Nephron (organoid): ENCODE results near the gene SLC5A4.

Experiments used
- H3K27ac Mint-ChIP-seq, 3 experiments: 2 replicates each; pipeline ENCODE4 v1.8.0; 2020; ENCODE audit warnings: mixed read lengths in 3 of 3, mild to moderate bottlenecking in 2 of 3, moderate library complexity in 1 of 3
- H3K27me3 Mint-ChIP-seq: 2 replicates; pipeline ENCODE4 v1.8.0; 2021; ENCODE audit warnings: low read depth, mild to moderate bottlenecking, moderate library complexity, mixed read lengths
- H3K36me3 Mint-ChIP-seq: 2 replicates; pipeline ENCODE4 v1.8.0; 2020; ENCODE audit warnings: low read depth, mixed read lengths
- H3K4me1 Mint-ChIP-seq: 2 replicates; pipeline ENCODE4 v1.8.0; 2020; ENCODE audit warnings: mixed read lengths
- H3K4me3 Mint-ChIP-seq, 3 experiments: 2 replicates each; pipeline ENCODE4 v1.8.0; 2020; ENCODE audit warnings: mild to moderate bottlenecking in 3 of 3, mixed read lengths in 3 of 3, moderate library complexity in 2 of 3
- H3K9me3 Mint-ChIP-seq: 2 replicates; pipeline ENCODE4 v1.8.0; 2020; ENCODE audit warnings: mixed read lengths
- TF ChIP-seq, protein P1 (sequence below), 3 experiments: fragments of 200-600 bp; sonication (generic); IDR thresholded peaks; one replicate each; pipeline ENCODE4 v1.5.0; 2021; ENCODE audit warnings: antibody characterized with exemption in 3 of 3; ENCODE audit not compliant: unreplicated experiment in 3 of 3

SLC5A4 gene

DNA sequence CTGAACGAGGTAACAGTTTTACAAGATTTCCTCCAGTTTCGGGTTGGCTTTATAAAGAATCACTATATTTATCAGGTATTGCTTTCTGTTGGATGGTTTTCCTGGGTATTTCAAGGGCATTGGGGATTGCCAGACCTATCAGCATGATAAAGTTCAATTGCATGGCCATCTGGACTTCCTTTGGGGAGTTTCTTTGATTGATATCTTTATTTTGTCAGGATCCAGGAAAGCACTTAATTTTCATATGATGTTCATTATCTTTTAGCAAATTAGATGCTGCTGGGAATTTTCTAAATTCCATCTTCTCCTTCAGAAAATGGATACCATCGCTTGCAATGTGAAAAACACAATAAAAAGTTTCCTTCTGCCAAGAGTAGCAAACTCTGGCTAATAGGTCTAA is 71.5 kb downstream of the SLC5A4 start:
- Mint-ChIP-seq H3K4me1 (no peaks in the 10 kb centered on the region), H3K27me3 (peaks cover 25% of the 10 kb centered on the region), H3K4me3 (no peak overlapping the region), H3K27ac (no peak overlapping the region), H3K9me3 (no peaks in the 10 kb centered on the region), H3K36me3 (no peaks in the 10 kb centered on the region)
- TF ChIP-seq, protein P1, sequence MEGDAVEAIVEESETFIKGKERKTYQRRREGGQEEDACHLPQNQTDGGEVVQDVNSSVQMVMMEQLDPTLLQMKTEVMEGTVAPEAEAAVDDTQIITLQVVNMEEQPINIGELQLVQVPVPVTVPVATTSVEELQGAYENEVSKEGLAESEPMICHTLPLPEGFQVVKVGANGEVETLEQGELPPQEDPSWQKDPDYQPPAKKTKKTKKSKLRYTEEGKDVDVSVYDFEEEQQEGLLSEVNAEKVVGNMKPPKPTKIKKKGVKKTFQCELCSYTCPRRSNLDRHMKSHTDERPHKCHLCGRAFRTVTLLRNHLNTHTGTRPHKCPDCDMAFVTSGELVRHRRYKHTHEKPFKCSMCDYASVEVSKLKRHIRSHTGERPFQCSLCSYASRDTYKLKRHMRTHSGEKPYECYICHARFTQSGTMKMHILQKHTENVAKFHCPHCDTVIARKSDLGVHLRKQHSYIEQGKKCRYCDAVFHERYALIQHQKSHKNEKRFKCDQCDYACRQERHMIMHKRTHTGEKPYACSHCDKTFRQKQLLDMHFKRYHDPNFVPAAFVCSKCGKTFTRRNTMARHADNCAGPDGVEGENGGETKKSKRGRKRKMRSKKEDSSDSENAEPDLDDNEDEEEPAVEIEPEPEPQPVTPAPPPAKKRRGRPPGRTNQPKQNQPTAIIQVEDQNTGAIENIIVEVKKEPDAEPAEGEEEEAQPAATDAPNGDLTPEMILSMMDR (IDR thresholded peaks at IDR 0.05; ENCODE audit: unreplicated experiment in 3 of 3), result no peak

DNA sequence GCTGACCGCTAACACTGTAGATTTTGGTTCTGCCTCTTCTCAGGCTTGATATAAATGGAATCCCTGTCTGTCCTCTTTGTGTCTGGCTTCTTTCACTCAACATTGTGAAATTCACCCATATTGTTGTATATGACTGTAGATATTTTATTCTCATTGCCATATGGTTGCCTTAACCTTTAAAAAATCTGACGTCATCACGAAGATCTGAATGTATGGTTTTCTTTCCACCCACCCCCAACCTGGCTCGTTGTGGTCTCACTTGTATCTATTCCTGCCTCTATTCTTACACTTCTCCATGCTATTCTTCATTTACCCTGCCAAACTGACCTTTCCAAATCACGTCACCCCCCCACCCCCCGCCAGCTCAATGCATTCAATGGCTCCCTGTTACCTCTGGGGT is 74.1 kb downstream of the SLC5A4 start:
- Mint-ChIP-seq H3K9me3 (peaks cover 4% of the 10 kb centered on the region), H3K27me3 (peaks cover 46% of the 10 kb centered on the region), H3K4me1 (no peaks in the 10 kb centered on the region), H3K4me3 (no peak overlapping the region), H3K27ac (no peak overlapping the region), H3K36me3 (no peaks in the 10 kb centered on the region)
- TF ChIP-seq, protein P1 (IDR thresholded peaks at IDR 0.05; ENCODE audit: unreplicated experiment in 3 of 3), result no peak

DNA sequence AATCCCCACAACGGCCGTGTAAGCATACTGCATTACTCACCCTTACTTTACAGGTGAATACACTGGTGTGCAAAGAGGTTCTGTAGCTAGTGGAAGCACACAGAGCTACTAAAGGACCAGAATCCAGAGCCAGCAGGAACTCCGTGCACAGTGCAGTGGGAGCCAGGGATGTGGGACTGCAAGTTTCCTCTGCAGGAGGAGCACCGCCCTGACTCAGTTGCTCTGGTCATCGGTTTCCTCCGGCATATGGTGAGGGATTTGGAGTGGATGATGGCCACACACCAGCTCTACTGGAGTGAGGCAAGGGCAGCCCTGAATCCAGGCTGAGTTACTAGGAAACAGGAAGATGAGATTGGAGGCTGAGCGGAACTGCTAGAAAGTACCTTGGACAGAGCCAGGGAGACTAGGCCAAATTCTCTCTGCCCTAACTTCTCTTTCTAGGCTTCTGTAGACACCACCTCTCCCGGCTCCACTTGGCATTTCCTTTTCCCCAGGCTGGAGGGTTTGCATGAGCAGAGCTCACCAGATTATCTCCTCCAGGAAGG is 77.9 kb downstream of the SLC5A4 start:
- TF ChIP-seq, protein P1 (IDR thresholded peaks at IDR 0.05; ENCODE audit: unreplicated experiment in 3 of 3), result no peak
- Mint-ChIP-seq H3K4me1 (no peaks in the 10 kb centered on the region), H3K9me3 (peaks cover 4% of the 10 kb centered on the region), H3K4me3 (no peak overlapping the region), H3K27ac (no peak overlapping the region), H3K36me3 (no peaks in the 10 kb centered on the region), H3K27me3 (peaks cover 61% of the 10 kb centered on the region)

DNA sequence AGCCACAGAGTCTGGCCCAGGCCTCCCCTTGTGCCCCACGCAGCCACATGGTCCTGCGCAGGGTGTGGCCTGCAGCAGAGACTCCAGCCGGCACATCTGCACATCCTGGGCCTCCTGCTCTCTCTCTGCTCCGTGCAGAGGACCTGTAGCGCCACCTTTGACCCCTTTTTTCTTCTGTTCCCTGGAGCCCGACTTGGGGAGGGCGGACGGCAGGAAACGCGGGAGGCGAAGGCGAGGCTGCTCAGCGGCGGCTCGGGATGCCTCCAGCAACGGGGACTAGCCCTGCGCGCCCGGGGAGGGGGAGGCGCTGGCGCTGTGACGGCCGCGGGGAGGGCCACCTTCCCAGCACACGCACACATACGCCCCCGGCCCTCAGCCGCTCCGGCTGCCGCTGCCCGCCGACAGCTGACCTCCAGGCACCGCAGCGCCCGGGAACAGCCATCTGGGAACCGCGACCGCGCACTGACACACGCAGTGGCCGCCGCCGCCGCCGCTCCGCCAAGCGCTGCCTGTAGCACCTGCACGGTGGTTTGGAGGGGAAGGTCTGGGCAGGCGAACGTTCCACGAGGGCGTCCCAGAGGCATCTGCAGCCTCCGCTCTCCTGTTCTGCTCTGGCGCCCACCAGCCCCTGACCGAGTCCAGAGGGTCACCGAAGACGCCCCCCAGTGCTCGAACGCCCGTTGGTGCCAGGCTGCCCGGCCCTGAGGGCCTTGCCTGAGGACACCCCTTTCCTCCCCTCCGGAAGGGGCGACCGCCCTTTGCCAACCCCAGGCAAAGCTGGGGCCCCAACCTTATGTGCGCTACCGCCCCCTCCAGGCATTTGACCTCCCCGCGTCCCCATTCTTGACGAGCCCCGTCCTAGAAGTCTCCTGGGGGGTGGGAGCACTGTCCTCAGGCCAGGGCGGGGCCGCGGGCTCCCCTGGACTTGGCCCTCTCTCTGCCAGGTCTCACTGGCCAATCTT is 79.2 kb downstream of the SLC5A4 start:
- no peak overlapping the region for H3K4me3 Mint-ChIP-seq
- no peak overlapping the region for H3K27ac Mint-ChIP-seq
- H3K36me3 Mint-ChIP-seq, result no peaks in the 10 kb centered on the region
- H3K27me3 Mint-ChIP-seq, result peaks cover 66% of the 10 kb centered on the region
- TF ChIP-seq, protein P1 (IDR thresholded peaks at IDR 0.05; ENCODE audit: unreplicated experiment in 3 of 3), result no peak
- H3K4me1 Mint-ChIP-seq, result no peaks in the 10 kb centered on the region
- peaks cover 4% of the 10 kb centered on the region for H3K9me3 Mint-ChIP-seq

DNA sequence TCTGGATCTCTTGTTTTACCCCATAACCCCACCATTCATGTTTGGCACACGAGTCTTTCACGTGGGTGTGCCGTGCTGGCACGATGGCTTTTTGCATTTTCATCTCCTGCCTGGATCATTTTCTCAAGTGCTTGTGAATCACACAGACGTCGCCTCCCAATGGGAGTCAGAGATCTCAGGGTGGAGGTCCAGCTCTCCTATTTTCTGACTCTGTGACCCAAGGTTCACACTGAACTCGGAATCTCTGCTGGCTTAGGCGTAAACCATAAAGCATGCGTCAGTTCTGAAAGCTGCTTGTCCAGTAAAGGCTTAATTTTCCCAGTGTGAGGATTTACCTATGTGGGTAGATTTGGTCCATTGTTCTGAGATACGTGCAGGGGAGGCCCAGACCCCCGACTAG is 80.0 kb downstream of the SLC5A4 start:
- peaks cover 72% of the 10 kb centered on the region for H3K27me3 Mint-ChIP-seq
- TF ChIP-seq, protein P1 (IDR thresholded peaks at IDR 0.05; ENCODE audit: unreplicated experiment in 3 of 3), result no peak
- no peak overlapping the region for H3K27ac Mint-ChIP-seq
- no peaks in the 10 kb centered on the region for H3K4me1 Mint-ChIP-seq
- no peak overlapping the region for H3K4me3 Mint-ChIP-seq
- peaks cover 4% of the 10 kb centered on the region for H3K9me3 Mint-ChIP-seq
- no peaks in the 10 kb centered on the region for H3K36me3 Mint-ChIP-seq
